AG04450 (cell line): ENCODE measurements around the gene C1QC. TPM values are rescaled to one million over a fixed set of nuclear protein-coding genes. Genes with fewer than 3 reads are reported as not detected.

ENCODE experiments used
- CTCF ChIA-PET: fragments of 300-600, 350-600 bp; formaldehyde crosslinking; extraction: SDS; loops from one replicate; lab custom pipeline; 2022; ENCODE audit warnings: antibody characterized with exemption, inconsistent platforms; lab: Charles Lee
- POLR2A ChIA-PET: fragments of 350-600 bp; formaldehyde crosslinking; extraction: SDS; loops from one replicate; lab custom pipeline; 2021; ENCODE audit warnings: antibody characterized with exemption, inconsistent platforms; lab: Yijun Ruan, JAX
- DNase-seq: peaks from one replicate; pipeline ENCODE4 v3.0.0-alpha.2; 2011; ENCODE audit warnings: low read depth, low spot score
- H3K27ac ChIP-seq: one replicate; pipeline ENCODE4 v1.5.1; 2012; ENCODE audit warnings: low read depth, low read length, control low read depth
- H3K27me3 ChIP-seq: one replicate; pipeline ENCODE4 v1.6.0; 2012; ENCODE audit warnings: low read length; ENCODE audit not compliant: control insufficient read depth, insufficient read depth
- H3K4me3 ChIP-seq: 2 replicates; pipeline ENCODE4 v1.5.1; 2011; ENCODE audit warnings: mild to moderate bottlenecking, low read depth, low read length, control low read depth
- H3K9me3 ChIP-seq: 2 replicates; pipeline ENCODE4 v1.5.1; 2012; ENCODE audit warnings: low read length; ENCODE audit not compliant: control insufficient read depth, insufficient read depth
- polyA plus RNA-seq: library from polyadenylated mRNA; depleted of rRNA; stranded (reverse); fragments of >200 nt; gene quantifications from 2 replicates; pipeline ENCODE4 v1.2.3, GENCODE V29; 2011
- TF ChIP-seq, protein P1 (sequence below): IDR thresholded peaks from 2 replicates; pipeline ENCODE4 v1.5.1; 2011; ENCODE audit warnings: low read depth, low read length, control low read depth, inconsistent platforms

The C1QC gene
- polyA plus RNA-seq, 1 experiment: not detected

DNA sequence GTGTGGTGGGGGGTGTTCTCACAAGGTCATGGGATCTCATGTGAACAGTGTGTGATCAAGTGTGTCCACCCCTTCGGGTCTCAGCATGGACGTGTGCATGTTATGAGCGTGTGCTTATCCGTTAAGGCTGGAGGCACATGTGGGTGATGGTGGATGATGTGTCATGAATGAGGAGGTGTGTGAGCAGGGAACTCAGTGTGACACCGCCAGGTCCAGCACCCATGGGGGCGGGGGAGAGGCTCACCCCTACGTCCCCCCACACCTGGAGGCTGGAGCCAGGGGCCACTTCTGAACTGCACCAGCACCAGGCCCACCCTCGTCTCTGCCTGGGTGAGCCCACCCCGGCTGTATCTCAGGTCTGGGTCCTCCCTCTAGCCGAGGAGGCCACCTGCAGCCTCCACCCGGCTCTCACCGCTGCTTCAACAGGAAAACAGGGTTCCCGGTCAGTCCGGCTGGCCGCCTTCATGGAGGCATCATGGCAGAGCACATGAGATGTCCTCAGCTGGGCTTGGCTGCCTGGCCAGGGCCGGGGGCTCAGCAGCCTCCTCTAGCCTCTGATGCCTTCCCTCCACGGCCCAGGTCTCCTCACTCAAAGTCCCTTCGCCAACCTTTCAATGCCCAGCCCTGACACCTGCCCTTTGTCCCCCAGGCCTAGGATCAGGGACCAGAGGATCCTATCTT lies 41.2 kb upstream of the C1QC start:
- TF ChIP-seq, protein P1, sequence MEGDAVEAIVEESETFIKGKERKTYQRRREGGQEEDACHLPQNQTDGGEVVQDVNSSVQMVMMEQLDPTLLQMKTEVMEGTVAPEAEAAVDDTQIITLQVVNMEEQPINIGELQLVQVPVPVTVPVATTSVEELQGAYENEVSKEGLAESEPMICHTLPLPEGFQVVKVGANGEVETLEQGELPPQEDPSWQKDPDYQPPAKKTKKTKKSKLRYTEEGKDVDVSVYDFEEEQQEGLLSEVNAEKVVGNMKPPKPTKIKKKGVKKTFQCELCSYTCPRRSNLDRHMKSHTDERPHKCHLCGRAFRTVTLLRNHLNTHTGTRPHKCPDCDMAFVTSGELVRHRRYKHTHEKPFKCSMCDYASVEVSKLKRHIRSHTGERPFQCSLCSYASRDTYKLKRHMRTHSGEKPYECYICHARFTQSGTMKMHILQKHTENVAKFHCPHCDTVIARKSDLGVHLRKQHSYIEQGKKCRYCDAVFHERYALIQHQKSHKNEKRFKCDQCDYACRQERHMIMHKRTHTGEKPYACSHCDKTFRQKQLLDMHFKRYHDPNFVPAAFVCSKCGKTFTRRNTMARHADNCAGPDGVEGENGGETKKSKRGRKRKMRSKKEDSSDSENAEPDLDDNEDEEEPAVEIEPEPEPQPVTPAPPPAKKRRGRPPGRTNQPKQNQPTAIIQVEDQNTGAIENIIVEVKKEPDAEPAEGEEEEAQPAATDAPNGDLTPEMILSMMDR: no peak
- H3K27me3 ChIP-seq: peaks cover 34% of the 10 kb centered on the region
- no peaks in the 10 kb centered on the region for H3K9me3 ChIP-seq
- H3K27ac ChIP-seq: no peak overlapping the region
- DNase-seq: no peak
- CTCF ChIA-PET: no interaction called here
- POLR2A ChIA-PET: no interaction called here
- H3K4me3 ChIP-seq: no peak overlapping the region

DNA sequence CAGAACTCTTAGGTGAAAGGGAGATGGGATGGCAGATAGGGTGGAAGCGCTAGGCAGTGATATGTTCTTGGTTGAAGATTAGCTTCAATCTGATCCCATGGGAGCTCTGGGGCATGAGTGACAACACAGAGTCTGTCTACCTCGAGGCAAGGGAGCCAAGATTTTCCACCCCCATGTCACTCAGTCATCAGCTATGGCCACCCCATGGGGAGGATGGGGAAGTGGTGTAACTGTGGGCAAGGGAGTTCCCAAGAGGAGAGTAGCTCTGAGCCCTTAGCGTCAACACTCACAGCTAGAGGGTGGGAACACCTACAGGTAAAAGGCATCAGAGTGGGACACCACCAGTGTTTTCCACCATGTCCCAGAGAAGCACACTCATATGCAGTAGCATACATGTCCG lies 37.3 kb upstream of the C1QC start:
- no peak overlapping the region for H3K4me3 ChIP-seq
- CTCF ChIA-PET: no interaction called here
- DNase-seq: no peak
- H3K27me3 ChIP-seq: peaks cover 36% of the 10 kb centered on the region
- H3K27ac ChIP-seq: no peak overlapping the region
- POLR2A ChIA-PET: no interaction called here
- H3K9me3 ChIP-seq: no peaks in the 10 kb centered on the region
- TF ChIP-seq, protein P1: no peak

DNA sequence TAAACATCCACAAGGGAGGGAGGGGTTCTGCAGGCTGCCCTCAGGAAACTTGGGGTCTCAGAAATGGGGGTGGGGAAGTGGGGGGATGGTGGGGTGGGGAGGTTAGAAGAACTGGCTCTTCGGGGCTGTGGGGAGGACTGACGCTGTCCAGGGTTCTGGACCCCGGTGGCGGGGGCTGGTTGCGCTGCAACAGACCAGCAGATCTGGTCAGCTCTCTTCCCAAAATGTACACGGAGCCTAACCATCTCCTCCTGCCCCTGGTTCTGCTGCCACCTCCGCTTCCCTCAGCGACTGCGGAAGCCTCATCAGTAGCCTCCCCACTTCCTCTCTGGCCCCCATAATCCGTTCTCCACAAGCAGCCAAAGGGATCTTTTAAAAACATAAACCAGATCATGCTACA lies 36.3 kb upstream of the C1QC start:
- no peak for DNase-seq
- ChIA-PET CTCF (no interaction called here), POLR2A (no interaction called here)
- TF ChIP-seq, protein P1: no peak
- Histone ChIP-seq H3K27me3 (peaks cover 33% of the 10 kb centered on the region), H3K4me3 (no peak overlapping the region), H3K27ac (no peak overlapping the region), H3K9me3 (no peaks in the 10 kb centered on the region)

DNA sequence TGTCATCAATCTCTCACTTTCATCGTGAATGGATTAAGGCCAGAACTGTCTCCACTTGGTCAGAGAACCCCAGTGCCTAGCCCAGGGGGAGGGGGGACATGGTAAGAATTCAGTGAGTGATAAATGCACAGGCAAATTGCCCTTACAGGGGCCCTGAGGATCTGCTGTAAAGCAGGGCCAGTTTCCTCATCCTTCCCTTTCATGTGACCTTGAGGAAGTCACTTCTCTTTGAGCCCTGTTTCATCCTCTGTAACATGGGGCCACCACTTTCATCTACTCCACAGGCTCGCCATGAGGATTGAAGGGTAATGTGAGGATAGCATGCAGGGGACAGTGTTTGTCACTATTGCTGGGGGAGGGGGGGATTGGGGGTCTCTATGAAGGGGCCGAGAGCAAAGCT lies 35.1 kb upstream of the C1QC start:
- Histone ChIP-seq H3K9me3 (no peaks in the 10 kb centered on the region), H3K27ac (no peak overlapping the region), H3K4me3 (no peak overlapping the region), H3K27me3 (peaks cover 29% of the 10 kb centered on the region)
- TF ChIP-seq, protein P1: no peak
- ChIA-PET POLR2A (no interaction called here), CTCF (no interaction called here)
- no peak for DNase-seq

DNA sequence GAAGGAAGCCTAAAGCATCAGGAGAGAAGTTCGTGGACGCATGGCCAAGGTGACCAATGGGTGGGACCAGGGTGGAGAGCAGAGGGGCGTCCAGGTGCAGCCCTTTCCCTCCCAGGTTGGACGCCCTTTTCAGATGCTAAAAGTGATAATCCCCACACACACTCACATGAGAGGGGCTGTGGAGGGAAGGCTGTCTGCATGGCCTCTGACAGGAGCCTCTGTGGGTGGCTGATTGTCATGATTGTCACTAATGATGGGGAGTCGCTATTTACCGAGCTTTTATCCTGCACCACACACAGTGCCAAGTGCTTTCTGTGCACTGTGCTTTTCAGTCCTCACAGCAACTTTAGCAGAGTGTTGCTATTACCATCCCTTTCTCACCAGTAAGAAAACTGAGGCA lies 34.1 kb upstream of the C1QC start:
- POLR2A ChIA-PET: no interaction called here
- no peak overlapping the region for H3K4me3 ChIP-seq
- TF ChIP-seq, protein P1: no peak
- no peaks in the 10 kb centered on the region for H3K9me3 ChIP-seq
- H3K27ac ChIP-seq: no peak overlapping the region
- DNase-seq: no peak
- H3K27me3 ChIP-seq: peaks cover 21% of the 10 kb centered on the region
- CTCF ChIA-PET: no interaction called here
